HuH-7.5 (cell line): ENCODE data around the gene FLNC.

Experiments
- DNase-seq: peaks from one replicate; pipeline ENCODE4 v3.0.0; 2011; ENCODE audit warnings: low spot score

FLNC gene

DNA sequence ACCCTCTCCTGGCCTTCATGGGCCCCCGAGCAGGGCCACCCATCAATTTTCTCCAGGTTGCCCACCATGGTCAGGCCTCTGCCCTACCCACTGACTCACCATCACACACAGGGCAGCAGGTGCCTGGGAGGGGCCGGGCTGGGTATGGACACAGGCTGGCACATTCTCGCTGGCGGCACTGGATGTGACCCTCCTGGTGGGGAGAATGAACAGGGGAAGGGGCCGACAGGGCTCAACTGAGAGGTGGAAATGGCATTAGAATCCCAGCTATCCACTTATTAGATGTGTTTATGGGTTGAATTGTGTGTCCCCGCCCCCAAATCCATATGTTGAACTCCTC is 63.9 kb downstream of the FLNC start:
- DNase-seq: no peak

DNA sequence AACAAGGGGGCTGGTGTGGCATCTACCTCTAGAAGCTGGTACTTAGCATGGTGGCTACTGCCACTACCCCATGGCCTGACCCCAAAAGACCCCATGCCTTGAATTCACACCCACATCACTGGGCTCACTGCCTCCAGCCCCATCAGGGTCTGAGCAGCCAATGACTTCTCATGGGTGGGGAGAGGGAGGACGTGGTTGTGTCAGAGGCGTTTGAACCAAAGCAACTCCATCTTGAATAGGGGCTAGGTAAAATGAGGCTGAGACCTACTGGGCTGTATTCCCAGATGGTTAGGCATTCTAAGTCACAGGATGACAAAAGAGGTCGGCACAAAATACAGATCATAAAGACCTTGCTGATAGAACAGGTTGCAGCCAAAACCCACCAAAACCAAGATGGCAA is 65.1 kb downstream of the FLNC start:
- DNase-seq: no peak

DNA sequence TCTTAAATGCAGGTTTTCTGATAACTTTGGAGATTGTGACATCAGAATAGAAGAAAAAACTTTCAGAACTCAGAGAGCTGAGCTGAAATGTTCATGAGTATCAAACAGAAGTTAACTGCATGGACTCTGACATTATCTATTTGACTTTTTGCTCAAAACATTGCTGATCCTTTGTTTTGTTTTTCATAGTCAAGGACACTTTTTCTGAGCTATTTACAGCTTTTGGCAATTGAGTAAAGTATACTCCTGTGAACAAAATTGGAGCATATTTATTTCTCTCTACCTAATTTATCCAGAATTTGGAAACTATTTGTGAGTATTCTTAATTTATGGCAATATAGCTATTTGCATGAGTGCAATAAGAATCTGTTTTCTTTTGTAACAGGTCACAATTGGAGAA is 69.2 kb downstream of the FLNC start:
- DNase-seq: no peak

DNA sequence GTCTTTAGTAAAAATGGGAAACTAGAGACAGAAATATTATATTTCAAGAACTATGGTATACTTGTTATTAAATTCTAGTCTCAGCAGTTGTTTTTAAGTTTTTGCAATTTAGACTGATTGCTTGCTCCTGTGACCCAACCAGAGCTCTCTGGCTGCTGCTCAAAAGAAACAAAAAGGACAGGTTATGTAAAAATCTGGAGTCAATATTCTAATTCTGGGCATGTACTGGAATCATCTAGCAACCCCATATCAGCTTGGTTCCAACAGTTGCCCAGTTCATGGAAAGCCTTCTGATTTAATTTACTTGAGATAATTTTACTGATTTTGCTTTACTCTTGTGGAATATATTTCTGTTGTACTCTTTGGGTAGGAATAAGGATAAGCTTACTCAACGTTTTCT is 70.0 kb downstream of the FLNC start:
- DNase-seq: no peak

- DNase-seq: no peak
Measured at GRCh38 chr7:128902761-128903585, 72.8 kb downstream of the FLNC start.

GRCh38 chr7:128903621-128904361 is 73.6 kb downstream of the FLNC start:
- DNase-seq: no peak

DNA sequence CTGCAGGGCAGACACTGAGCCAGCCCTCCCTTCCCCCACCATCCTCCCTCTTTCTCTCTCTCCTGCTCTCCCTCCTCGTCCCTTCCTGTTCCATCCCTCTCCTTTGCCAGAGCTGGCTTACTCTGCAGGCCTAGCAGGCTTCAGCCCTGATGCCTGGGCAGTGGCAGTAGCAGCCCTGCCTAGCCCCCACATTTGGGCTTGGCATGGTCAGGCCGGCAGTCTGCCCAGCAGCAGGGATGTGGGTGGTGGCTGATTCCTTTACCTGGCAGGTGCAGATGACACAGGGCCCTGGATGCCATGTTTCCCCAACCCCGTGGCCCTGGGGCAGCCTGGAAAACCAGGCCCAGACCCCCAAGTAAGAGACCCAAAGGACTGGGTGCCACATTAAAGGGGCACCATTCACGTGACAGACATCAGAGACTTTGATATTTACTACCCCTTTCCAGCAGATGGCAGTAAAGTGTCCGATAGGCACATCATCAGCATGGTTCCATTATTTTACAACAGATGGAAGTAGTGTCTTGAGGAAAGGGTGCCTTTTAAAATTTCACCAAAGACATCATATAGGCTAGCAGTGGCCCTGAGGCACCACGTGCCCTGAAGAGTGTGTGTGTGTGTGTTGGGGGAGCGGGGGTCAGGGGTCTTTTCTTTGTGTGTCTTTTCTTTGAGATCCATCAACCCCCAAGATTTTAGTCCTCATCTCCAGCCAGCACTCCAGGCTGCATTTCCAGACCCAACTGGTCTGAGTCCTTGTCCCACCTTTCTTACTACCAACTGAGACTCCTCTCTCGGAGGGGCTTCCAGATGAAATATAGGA is 74.4 kb downstream of the FLNC start:
- DNase-seq: peak; percentile 68

DNA sequence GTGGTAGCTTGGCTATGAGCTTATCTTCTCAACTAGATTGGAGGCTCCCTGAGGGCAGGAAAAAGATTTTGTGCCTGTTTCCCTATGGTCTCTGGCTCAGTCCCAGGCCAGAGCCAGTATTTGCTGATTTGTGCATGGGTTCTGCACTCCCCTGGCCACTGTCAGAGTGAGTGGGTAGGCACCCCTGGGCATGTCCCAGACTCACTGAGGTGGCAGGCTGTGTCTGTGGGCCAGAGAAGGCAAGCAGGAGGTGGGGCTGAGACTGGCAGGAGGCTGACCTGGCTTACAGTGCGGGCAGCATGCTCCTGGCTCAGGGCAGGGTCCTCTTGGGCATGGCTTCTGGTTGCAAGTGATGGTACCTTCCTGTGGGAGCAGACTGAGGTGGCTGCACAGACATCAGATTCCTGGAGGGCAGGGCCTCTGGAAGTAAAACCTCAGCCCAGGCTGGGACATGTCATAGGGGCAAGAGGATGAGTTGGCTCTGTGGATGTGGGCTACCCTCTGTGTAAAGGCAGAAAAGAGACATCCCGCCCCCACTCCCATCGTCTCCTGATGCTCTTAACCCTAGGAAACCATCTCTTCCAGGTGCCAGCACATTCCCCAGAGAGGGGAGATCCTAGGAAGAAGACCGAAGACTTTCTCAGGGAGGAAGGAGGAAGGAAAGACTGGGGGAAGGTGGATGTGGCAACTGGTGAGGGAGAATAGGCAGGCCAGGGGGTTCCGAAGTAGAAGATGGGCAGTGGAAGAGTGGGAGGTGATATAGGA is 76.0 kb downstream of the FLNC start:
- DNase-seq: no peak

- DNase-seq: no peak
Measured at GRCh38 chr7:128906766-128907559, 76.8 kb downstream of the FLNC start.
